A673 (cell line): ENCODE measurements around the gene COPRS.

Experiments used
- EZH2 ChIP-seq: fragments of 200-600 bp; sonication (generic); IDR thresholded peaks from 2 replicates; pipeline ENCODE4 v1.6.1; 2017; ENCODE audit warnings: borderline replicate concordance, low read depth, mild to moderate bottlenecking, mixed read lengths, antibody characterized with exemption, low read length; ENCODE audit not compliant: poor library complexity, severe bottlenecking
- TF ChIP-seq, protein P1 (sequence below): fragments of 300-800, 200-600 bp; sonication (generic); conservative IDR thresholded peaks from 2 replicates; pipeline ENCODE4 v1.5.1; 2017; ENCODE audit warnings: low read depth, mild to moderate bottlenecking, antibody characterized with exemption, low read length, moderate library complexity, mixed read lengths

DNA sequence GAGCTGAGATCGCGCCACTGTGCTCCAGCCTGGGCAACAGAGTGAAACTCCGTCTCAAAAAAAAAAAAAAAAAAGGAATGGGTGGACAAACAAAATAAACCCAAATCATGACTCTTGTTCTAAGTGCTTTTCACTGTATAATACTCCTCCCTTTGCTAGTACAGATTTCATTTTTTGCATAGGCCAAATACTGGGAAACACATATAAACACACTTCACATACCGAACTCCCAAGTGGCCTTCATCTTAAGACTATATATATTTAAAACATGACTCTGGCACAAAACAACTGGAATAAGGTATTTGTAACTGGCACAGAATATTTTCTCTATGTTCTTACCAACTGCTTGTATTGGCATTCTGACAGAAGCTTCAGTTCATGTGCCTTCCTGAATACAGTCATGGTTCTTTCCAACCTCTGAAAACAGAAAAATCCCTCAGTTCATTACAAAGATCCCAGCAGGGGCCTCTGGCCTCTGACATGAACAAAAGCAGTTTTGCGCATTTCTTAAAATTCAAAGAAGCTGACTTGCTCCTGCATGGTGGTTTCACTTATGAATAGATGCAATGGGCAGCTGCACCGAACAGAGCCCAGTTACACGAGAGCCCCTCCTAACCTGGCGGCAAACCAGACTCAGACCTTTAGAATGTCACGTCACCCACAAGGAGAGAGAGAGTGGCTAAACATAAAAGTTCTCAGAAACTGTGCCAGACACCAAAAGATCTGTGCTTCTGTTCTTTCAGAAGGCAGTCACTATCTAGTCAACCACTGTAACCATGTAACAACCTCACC lies 19.1 kb upstream of the COPRS start:
- TF ChIP-seq, protein P1, sequence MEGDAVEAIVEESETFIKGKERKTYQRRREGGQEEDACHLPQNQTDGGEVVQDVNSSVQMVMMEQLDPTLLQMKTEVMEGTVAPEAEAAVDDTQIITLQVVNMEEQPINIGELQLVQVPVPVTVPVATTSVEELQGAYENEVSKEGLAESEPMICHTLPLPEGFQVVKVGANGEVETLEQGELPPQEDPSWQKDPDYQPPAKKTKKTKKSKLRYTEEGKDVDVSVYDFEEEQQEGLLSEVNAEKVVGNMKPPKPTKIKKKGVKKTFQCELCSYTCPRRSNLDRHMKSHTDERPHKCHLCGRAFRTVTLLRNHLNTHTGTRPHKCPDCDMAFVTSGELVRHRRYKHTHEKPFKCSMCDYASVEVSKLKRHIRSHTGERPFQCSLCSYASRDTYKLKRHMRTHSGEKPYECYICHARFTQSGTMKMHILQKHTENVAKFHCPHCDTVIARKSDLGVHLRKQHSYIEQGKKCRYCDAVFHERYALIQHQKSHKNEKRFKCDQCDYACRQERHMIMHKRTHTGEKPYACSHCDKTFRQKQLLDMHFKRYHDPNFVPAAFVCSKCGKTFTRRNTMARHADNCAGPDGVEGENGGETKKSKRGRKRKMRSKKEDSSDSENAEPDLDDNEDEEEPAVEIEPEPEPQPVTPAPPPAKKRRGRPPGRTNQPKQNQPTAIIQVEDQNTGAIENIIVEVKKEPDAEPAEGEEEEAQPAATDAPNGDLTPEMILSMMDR, result no peak
- TF ChIP-seq EZH2, result no peak
